ENCODE results near the gene ZKSCAN1. TPM values are rescaled to one million over a fixed set of nuclear protein-coding genes. Genes with fewer than 3 reads are reported as not detected.

The ZKSCAN1 gene
- total RNA-seq, 1 donor from 2014 or later = 84.1 TPM

GRCh38 chr7:100064162-100064561, 48.8 kb downstream of the ZKSCAN1 start:
- Mint-ChIP-seq H3K27ac (ENCODE audit: unreplicated experiment) (no peak overlapping the region), H3K9me3 (ENCODE audit: unreplicated experiment) (no peaks in the 10 kb centered on the region), H3K36me3 (ENCODE audit: unreplicated experiment) (peaks cover 47% of the 10 kb centered on the region), H3K27me3 (ENCODE audit: unreplicated experiment) (no peaks in the 10 kb centered on the region), H3K4me3 (ENCODE audit: unreplicated experiment) (no peak overlapping the region), H3K4me1 (ENCODE audit: unreplicated experiment) (peaks cover 4% of the 10 kb centered on the region)
- DNase-seq (ENCODE audit: extremely low spot score, unreplicated experiment) = no peak
- TF ChIP-seq, protein P1, sequence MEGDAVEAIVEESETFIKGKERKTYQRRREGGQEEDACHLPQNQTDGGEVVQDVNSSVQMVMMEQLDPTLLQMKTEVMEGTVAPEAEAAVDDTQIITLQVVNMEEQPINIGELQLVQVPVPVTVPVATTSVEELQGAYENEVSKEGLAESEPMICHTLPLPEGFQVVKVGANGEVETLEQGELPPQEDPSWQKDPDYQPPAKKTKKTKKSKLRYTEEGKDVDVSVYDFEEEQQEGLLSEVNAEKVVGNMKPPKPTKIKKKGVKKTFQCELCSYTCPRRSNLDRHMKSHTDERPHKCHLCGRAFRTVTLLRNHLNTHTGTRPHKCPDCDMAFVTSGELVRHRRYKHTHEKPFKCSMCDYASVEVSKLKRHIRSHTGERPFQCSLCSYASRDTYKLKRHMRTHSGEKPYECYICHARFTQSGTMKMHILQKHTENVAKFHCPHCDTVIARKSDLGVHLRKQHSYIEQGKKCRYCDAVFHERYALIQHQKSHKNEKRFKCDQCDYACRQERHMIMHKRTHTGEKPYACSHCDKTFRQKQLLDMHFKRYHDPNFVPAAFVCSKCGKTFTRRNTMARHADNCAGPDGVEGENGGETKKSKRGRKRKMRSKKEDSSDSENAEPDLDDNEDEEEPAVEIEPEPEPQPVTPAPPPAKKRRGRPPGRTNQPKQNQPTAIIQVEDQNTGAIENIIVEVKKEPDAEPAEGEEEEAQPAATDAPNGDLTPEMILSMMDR (IDR thresholded peaks at IDR 0.05) = no peak

- peaks cover 52% of the 10 kb centered on the region for H3K36me3 Mint-ChIP-seq (ENCODE audit: unreplicated experiment)
- no peaks in the 10 kb centered on the region for H3K27me3 Mint-ChIP-seq (ENCODE audit: unreplicated experiment)
- H3K4me3 Mint-ChIP-seq (ENCODE audit: unreplicated experiment) = no peak overlapping the region
Observed at GRCh38 chr7:100065452-100066186, 50.2 kb downstream of the ZKSCAN1 start.

GRCh38 chr7:100066953-100067352, 51.6 kb downstream of the ZKSCAN1 start:
- no peak overlapping the region for H3K27ac Mint-ChIP-seq (ENCODE audit: unreplicated experiment)
- DNase-seq (ENCODE audit: extremely low spot score, unreplicated experiment) = no peak
- peaks cover 4% of the 10 kb centered on the region for H3K4me1 Mint-ChIP-seq (ENCODE audit: unreplicated experiment)
- H3K27me3 Mint-ChIP-seq (ENCODE audit: unreplicated experiment) = no peaks in the 10 kb centered on the region
- no peak overlapping the region for H3K4me3 Mint-ChIP-seq (ENCODE audit: unreplicated experiment)
- TF ChIP-seq, protein P1 (IDR thresholded peaks at IDR 0.05) = no peak
- peaks cover 59% of the 10 kb centered on the region for H3K36me3 Mint-ChIP-seq (ENCODE audit: unreplicated experiment)
- H3K9me3 Mint-ChIP-seq (ENCODE audit: unreplicated experiment) = peaks cover 9% of the 10 kb centered on the region

More at GRCh38 chr7:100065452-100066186, 50.2 kb downstream of the ZKSCAN1 start:
- no peaks in the 10 kb centered on the region for H3K9me3 Mint-ChIP-seq (ENCODE audit: unreplicated experiment)
- no peak for DNase-seq (ENCODE audit: extremely low spot score, unreplicated experiment)
- no peak overlapping the region for H3K27ac Mint-ChIP-seq (ENCODE audit: unreplicated experiment)
- TF ChIP-seq, protein P1 (IDR thresholded peaks at IDR 0.05) = no peak
- peaks cover 4% of the 10 kb centered on the region for H3K4me1 Mint-ChIP-seq (ENCODE audit: unreplicated experiment)

DNA sequence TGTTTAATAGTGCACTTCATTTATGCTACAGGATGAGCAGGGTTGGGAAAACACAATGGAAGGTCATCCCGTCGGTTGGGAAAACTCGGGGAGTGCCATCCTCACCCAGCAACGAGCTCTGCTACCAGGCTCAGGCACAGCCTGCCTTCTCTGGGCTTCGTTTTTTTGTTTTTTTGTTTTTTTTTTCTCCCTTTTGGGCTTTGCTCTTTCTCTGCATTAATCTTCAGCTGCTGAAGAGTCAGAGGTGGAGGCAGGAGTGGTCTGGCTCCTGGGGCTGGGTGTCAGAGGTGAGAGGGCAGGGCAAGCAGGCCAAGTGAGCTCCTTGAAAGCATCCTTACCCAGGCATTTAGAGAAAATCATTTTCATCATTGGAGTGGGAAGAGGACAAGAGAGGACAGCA, 54.6 kb downstream of the ZKSCAN1 start:
- Mint-ChIP-seq H3K27me3 (ENCODE audit: unreplicated experiment) (no peaks in the 10 kb centered on the region), H3K27ac (ENCODE audit: unreplicated experiment) (no peak overlapping the region), H3K36me3 (ENCODE audit: unreplicated experiment) (peaks cover 69% of the 10 kb centered on the region), H3K9me3 (ENCODE audit: unreplicated experiment) (peaks cover 15% of the 10 kb centered on the region), H3K4me1 (ENCODE audit: unreplicated experiment) (peaks cover 4% of the 10 kb centered on the region), H3K4me3 (ENCODE audit: unreplicated experiment) (no peak overlapping the region)
- TF ChIP-seq, protein P1 (IDR thresholded peaks at IDR 0.05) = no peak
- DNase-seq (ENCODE audit: extremely low spot score, unreplicated experiment) = no peak

DNA sequence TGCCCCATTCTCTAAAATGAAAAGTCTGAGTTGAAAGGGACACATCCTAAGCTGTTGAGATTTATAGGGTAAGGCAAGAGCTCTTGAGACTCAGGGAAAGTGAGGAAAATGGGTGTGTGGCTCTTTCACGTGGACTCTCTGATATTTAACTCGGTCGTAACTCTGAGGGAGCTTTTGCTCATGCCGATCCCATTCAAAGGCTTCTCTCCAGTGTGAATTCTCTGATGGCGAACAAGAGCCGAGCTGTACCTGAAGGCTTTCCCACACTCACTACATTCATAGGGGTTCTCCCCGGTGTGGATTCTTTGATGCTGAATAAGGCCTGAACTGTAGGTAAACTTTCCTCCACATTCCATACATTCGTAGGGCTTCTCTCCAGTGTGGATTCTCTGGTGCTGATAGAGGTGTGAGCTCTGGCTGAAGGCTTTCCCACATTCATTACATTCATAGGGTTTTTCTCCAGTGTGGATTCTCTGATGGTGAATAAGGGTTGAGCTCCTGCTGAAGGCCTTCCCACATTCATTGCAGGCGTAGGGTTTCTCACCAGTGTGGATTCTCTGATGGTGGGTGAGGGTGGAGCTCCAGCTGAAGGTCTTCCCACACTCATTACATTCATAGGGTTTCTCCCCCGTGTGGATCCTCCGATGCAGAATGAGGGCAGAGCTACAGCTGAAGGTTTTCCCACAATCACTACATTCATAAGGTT, 55.8 kb downstream of the ZKSCAN1 start:
- H3K4me1 Mint-ChIP-seq (ENCODE audit: unreplicated experiment) = no peaks in the 10 kb centered on the region
- no peaks in the 10 kb centered on the region for H3K27me3 Mint-ChIP-seq (ENCODE audit: unreplicated experiment)
- TF ChIP-seq, protein P1 (IDR thresholded peaks at IDR 0.05) = no peak
- H3K27ac Mint-ChIP-seq (ENCODE audit: unreplicated experiment) = no peak overlapping the region
- no peak for DNase-seq (ENCODE audit: extremely low spot score, unreplicated experiment)
- H3K4me3 Mint-ChIP-seq (ENCODE audit: unreplicated experiment) = no peak overlapping the region
- peaks cover 15% of the 10 kb centered on the region for H3K9me3 Mint-ChIP-seq (ENCODE audit: unreplicated experiment)
- H3K36me3 Mint-ChIP-seq (ENCODE audit: unreplicated experiment) = peaks cover 72% of the 10 kb centered on the region
